Gastrocnemius medialis (tissue), 4 donors: ENCODE results near the gene ARHGAP28.

ENCODE experiments used
- CTCF ChIP-seq, 5 experiments: fragments of 450-650 bp in 3 of 5; fragments of 200-600 bp in 2 of 5; sonication (generic) in 2 of 5; IDR thresholded peaks in 4 of 5; conservative IDR thresholded peaks in 1 of 5; 1 replicate in 4 of 5; 2 replicates in 1 of 5; pipeline ENCODE4 v1.5.1; 2016 to 2019; ENCODE audit warnings: antibody characterized with exemption in 5 of 5, mild to moderate bottlenecking in 3 of 5, moderate library complexity in 3 of 5
- POLR2A ChIP-seq, 2 donors: fragments of 450-650 bp; IDR thresholded peaks; one replicate each; pipeline ENCODE4 v1.6.1; 2017; ENCODE audit warnings: antibody characterized with exemption in 2 of 2, mild to moderate bottlenecking in 2 of 2, moderate library complexity in 2 of 2

GRCh38 chr18:6793986-6794385 is 64.5 kb downstream of the ARHGAP28 start:
- TF ChIP-seq CTCF (IDR thresholded peaks at IDR 0.05 in 4 of 5, conservative IDR thresholded peaks at IDR 0.05 in 1 of 5) (no peak), POLR2A (IDR thresholded peaks at IDR 0.05) (no peak)
